Stimulated activated CD4-positive, alpha-beta T cell treated with anti-CD3 and anti-CD28 coated beads, Interleukin-15, amount 100 ng/mL, for 1 hour (primary cell): Measurements from ENCODE around the gene HES3.

Source experiments
- DNase-seq, 2 donors: peaks; one replicate each; pipeline ENCODE4 v3.0.0-alpha.2; 2020; ENCODE audit warnings: low read depth in 1 of 2, low spot score in 1 of 2

Gene HES3, protein sequence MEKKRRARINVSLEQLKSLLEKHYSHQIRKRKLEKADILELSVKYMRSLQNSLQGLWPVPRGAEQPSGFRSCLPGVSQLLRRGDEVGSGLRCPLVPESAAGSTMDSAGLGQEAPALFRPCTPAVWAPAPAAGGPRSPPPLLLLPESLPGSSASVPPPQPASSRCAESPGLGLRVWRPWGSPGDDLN

DNA sequence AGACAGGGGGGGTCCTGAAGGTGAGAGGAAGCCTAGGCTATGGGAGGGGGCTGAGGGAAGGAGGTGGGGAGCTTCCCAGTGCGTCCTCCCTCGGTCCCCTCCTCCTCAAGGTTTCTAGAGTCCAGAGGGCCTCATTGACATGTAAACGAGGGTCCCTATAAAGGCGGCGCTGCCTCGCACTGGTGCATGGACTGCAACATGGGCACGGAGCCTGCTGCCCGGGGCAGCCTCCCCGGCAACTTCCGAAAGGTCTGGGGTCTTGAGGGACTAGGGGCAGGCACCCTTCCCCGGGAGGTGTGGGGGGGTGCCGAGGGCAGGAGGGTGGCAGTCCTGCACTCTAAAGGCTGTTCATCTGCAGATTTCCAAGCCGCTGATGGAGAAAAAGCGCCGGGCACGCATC lies at the start of gene HES3:
Gene HES3, plus strand, starts transcription at position 187 of the 400 bp plus-strand sequence. Its CDS starts 187 bp downstream, at position 374.
- DNase-seq: no peak

DNA sequence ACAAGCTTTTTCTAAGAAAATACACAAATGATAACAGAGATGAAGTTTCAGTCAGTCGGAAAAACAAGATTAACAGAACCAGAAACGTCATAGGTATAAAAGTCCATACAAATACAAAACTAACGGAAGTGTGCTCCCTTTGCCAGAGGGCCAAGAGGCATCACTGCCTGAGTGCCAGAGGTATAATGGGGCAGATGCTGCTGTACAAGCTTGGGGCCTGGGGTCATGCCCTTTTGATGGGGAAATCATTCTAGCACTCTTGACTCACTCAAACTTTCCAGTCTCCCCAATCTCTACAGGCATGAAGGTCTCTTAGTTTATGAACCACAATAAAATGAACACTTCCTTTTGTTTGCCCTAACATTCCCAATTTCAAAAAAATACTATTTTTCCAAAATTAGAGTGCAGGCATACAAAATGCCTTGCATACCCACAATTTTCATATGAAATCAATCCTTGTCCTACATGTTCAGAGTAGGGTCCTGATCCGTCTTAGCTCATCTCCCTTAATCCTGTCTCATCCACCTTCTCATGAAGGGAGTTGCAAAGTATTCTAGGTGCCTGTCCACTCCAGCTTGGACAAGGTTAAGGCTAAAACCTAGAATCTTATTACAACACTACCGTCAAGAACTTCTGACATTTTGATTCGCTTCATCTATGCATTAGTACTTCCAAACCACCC lies 46.1 kb upstream of the HES3 start:
- no peak for DNase-seq

DNA sequence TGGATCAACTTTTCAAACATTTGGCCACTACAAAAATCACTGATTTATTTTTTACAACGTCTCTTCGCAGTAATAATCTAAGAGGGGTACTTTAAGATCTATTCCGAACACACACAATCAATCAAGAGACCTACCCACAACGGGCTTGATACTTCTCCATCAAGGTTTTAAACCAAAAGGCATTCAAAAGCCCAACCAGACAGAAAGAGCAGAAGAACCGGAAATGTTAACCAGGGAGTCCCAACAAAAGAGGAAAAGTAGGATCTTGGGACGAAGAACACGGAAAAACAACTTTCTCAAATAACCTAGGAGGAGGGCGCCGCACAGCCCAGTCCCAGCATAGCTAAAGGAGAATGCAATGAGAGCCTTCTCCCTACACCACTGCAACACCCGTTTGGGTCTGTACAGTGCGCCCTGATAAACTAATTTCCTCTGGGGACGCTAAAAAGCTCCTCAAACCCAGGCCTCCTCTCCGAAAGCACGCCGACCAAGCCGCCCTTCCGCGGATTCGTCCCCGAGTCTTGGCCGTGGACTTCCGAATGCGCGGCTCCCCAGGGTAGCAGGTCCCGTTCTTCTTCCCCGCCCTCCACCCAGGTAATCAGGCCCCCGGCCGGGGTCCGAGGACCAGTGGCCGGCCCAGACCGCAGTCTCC lies 45.2 kb upstream of the HES3 start:
- DNase-seq: no peak

DNA sequence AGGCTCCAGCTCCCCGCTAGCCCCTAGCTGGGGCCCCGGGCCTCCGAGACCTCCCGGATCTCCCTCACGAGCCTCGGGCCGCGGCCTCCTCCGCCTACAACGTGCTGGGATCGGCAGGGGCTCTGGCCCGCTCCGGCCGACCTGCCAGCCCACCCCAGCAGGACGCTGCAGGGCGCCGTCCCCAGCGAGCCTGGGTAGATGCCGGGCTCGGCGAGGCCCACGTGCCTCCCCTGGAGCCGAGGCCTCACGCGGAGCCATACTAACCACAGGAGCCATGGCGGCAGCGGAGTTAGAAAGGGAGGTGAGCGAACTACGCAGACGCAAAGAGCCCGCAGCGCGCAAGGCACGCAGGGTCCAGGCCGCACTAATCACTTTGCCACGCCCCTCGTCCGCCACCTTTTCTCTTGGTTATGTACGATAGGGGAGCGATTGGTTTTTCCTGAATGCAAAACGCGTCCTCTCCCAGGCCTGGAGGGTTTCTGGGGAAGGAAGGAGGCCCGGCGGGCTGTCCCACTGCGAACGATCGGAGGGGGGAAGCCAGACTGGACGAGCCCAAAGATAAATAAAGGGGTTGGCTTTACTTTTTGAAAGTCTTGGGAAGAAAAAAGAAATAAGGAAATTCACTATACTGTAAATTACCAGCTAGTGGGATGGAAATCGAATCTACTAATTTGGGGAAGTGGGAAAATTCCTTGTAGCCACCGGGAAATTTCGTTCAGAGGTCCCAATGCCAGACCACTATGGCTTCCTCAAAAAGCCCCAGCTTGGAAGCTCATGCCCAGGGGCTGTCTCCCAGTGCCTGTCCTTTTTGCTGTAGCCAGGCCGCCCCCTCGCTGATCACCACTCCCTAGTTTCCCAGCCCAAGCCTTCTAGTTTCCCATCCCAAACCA lies 44.4 kb upstream of the HES3 start, which contains the start of gene RPL22:
Gene RPL22, minus strand, starts transcription at position 298 of the 890 bp plus-strand sequence. Its CDS starts 22 bp downstream, at position 276.
- peak; percentile 89 to 92 for DNase-seq

DNA sequence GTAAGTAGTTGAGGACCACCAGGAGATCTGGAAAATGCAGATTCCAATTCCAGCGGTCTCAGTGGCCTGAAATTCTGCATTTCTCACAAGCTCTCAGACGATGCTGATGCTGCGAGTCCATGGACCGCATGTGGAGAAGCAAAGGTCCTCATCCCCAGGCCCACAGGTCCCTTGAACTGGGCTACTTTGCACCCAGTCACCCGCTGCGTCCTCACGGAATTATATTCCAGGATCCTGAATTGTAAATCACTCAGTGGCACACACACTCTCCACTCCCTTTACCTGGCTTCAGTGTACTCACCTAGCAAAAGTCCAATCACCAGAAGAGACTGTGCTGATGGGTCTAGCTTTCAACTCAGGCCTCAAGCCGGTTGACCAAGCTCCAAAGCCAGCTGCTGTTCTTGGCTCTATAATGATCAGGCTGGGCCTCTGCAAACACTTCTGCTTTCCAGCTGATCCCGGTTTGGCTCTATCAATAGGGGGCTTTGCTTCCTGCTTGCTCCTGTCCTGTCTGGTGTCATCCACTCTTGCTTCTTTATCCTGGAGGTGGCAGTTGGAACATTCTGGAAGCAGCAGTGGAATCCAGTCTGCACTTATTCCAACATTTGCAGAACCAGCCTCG lies 43.7 kb upstream of the HES3 start:
- no peak for DNase-seq

DNA sequence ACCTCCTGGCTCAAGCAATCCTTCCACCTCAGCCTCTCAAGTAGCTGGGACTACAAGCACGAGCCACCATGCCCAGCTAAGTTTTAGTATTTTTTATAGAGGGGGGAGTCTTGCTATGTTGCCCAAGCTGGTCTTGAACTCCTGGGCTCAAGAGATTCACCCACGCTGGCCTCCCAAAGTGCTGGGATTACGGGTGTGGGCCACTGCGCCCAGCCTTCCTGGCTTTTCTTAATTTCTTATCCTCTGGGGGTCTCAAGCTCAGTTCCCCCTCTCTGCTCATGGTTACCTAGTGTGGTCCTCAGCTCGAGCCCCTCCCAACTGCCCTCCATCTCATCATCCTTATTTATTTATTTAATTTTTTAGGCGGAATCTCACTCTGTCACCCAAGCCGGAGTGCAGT lies 41.7 kb upstream of the HES3 start:
- DNase-seq: no peak

DNA sequence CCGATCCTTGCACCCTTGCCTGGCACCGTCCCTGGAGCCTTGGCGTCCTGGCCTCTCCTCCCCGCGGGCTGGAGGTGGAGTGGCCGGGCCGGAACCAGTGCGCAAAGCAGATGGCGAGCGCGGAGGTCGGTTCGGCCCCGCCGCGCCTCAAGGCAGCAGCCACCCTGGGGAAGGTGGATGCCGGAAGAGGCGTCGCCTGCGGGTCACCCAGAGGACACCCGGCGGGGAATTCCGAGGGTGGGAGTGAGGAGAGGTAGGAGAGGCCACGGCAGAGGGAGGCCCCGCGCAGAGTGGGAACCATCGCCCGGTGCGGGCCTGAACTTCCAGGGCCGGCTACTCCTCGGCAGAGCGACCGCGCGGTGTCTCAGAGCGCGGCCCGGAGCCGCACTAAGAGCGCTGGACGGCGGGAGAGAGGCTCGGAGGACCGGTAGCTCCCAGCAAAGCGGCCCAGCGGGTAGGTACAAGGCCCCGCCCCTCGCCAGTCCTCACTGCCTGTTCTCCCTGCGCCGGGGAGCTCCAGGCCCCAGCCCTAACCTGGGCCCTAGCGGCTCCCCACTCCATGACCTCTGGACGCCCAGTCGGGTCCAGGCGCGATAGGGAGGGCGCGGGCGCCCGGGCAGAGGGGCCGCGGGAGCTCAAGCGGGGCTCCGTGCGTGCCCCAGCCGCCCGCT lies 38.0 kb upstream of the HES3 start, which contains the start of gene RNF207:
Gene RNF207, plus strand, starts transcription at position 271 of the 671 bp plus-strand sequence. CDS start 417 bp downstream, outside the sequence.
- peak in 1 of 2 donors; percentile 52 for DNase-seq

DNA sequence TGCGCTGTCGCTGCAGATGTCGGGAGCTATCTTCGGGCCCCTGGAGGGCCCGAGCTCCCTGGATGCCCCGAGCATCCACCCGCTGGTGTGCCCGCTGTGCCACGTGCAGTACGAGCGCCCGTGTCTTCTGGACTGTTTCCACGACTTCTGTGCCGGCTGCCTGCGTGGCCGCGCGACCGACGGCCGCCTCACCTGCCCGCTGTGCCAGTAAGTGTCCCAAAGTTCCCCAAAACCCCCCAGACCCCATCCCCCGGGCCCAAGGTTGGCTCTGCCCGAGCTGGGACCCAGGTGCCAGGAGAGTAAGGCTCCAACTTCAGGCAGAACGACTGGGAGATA lies 37.5 kb upstream of the HES3 start:
- DNase-seq: no peak

DNA sequence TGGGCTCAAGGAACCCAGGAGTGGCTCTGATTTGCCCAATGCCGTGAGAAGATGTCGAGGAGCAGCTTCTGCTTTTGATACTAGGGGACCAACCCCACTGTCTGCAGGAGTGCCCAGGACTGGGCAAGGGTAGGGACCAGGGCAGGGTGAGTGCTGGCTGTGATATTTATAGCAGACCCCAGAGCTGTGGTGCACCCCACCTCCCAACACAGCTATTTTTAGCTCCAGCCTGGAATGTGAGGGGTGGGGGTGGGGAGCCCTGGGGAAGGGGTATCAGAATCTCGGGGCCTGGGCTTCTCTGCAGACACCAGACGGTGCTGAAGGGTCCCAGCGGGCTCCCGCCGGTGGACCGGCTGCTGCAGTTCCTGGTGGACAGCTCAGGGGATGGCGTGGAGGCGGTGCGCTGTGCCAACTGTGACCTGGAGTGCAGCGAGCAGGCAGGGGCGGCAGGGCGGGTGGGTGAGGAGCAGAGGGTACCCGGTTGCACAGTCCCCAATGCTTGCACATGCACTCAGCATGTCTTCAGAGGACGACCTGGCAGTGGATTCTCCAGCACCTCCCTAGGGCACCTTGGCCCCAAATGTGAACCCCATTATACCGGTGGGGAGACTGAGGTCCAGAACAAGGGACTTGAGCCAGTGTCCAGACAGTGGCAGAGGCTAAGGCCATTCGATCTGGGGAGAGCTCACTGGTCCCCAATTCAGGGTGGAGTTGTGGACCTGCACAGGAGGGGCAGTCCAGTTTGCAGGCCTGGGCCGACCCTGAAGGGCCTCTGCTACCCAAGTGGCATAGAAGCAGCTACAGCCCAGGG lies 36.7 kb upstream of the HES3 start:
- DNase-seq: no peak

DNA sequence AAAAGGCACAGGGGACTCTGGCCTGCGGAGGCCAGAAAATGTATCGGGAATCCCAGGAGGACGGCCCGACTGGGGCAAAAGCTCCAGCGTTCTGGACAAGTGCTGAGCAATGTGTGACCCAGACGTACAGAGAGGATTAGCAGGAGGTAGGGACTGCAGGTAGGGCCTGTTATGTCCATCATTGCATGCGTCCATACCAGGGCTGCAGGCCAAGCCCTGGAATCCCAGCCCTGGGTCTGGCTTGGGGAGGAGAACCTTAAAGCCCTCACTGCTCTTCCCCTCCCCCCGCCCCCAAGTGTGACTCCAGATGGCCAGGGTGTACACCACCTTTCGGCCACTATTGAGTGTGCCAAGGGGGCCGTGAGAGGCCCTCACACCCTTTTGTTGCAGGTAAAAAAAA lies 36.1 kb upstream of the HES3 start:
- DNase-seq: no peak

DNA sequence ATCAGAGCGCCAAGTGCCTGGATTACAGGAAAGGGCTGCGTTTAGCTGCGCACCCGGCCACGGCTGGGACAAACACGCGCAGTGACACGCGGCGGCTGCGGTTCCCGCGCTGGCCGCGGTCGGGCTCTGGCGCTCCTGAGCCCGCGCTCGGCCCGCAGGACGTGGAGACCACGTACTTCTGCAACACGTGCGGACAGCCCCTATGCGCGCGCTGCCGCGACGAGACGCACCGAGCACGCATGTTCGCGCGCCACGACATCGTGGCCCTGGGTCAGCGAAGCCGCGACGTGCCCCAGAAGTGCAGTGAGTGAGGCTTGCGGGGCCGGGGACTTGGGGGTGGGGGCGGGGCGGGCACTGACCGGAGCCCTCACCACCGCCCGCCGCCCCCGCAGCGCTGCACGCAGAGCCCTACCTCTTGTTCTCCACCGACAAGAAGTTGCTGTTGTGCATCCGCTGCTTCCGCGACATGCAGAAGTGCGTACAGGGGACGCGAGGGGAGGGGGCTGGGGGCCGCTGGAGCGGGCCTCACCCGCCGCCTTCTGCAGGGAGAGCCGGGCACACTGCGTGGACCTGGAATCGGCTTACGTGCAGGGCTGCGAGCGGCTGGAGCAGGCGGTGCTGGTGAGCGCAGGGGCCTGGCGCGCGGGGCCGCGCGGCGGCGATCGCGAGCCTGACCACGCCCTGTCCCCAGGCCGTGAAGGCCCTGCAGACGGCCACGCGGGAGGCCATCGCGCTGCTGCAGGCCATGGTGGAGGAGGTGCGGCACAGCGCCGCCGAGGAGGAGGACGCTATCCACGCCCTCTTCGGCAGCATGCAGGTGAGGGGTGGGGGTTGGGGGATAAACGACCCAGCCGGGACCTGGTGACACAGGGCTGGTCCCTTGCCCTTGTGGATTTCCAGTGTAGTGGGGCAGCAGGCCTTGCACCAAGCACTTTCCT lies 35.0 kb upstream of the HES3 start:
- DNase-seq: no peak

DNA sequence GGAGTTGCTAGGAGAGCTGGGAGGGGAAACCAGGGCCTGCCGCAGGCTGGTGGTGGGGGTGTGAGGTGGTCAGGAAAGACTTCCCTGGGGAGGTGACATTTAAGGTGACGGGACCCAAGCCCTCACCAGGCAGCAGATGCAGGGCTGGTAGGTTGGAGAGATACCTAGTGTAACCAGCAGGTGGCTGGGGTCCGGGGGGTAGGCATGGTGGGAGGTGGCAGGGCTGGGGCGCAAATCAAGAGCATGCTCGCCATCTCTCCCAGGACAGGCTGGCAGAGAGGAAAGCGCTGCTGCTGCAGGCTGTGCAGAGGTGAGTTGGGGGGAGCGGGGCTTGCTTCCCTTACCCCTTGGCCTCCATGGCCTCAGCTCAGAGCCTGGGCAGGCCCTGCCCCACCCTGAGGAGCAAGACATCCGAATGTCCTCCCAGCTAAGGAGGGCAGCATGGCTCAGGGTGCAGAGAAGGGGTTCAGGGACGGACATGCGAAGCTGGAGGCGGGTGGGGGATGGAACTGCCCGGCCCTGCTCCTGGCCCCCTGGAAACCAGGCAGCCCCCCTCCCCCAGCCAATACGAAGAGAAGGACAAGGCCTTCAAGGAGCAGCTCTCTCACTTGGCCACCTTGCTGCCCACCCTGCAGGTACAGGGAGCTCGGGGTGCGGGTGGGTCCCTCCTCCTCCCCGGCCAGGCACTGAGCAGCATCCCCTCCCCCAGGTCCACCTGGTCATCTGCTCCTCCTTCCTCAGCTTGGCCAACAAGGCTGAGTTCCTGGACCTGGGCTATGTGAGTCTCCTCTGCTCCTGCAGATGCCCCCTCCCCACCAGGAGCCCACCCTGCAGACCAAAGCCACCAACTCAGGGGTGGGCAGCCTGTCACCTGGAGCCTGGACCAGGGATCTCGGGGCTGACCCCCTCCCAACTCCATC lies 34.1 kb upstream of the HES3 start:
- no peak for DNase-seq

DNA sequence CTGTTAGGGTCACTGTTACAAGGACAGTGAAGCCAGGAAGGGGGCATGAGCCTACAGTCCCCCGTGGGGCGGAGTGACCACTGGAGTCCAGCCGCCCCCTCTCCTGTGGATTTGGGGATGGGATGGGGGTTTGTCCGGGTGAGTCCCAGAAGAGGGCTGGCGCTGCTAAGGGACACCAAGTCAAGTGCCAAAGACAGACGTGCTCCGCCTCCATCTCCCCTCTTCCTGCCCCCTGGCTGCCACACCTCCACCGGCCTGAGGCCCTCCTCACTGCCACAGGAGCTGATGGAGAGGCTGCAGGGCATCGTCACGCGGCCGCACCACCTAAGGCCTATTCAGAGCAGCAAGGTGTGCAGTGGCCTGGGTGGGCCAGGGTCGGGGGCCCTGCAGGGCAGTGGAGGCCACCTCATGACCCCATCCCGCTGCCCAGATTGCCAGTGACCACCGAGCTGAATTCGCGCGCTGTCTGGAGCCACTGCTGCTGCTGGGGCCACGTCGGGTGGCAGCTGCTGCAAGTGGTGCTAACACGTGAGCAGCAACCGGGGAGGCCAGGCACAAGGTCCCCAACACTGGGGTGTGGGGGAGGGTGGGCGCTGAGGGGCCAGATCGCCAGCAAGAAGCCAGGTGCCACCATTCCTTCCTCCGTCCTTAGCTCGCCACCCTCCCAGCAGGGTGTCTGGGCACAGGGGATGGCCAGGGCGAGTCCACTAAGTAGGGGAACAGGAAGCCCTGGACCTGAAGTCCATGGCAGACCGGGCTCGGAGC lies 33.2 kb upstream of the HES3 start:
- no peak for DNase-seq

DNA sequence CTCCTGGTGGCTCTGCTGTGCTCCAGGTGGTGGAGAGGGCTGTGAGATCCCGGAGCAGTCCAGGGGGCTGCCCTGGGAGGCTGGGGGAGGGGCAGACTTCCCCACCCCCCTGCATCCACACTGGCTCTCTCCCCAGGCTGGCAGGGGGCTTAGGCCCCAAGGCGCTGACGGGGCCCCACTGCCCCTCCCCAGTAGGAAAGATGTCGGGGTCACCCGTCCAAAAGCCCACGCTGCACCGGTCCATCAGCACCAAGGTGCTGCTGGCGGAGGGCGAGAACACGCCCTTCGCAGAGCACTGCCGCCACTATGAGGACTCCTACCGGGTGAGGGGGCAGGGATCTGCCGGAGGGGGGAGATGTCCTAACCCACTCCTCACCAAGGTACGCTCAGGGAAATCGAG lies 32.2 kb upstream of the HES3 start:
- DNase-seq: no peak

DNA sequence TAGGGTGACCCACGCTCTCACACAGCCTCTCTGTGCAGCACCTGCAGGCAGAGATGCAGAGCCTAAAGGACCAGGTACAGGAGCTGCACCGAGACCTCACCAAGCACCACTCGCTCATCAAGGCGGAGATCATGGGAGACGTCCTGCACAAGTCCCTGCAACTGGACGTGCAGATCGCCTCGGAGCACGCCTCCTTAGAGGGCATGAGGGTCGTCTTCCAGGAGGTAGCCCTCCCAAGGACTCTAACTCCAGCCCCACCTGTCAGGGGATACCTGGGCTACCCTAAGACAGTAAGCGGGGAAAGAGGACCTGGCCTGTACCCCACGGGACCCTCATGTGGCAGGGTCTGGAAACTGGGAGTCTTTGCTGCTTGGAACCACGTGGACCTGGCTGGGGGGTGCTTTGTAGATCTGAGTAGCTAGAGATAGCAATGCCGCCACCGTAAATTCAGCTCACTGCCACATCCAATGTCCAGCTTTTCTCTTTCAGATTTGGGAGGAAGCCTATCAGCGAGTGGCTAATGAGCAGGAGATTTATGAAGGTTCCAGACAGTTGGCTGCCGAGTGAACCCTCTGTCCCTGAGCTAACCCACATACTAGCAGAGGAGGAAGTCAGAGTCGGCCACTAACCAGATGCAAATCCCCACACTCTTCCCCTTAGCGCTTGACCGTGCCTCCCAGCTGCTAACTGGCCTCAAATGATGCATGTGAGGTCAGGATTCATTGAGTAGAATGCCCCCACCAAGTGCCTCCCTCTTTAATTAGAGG lies 31.6 kb upstream of the HES3 start:
- no peak for DNase-seq
